PC-9 (cell line): ENCODE measurements around the gene CDH16. TPM values are rescaled to one million over a fixed set of nuclear protein-coding genes. Genes with fewer than 3 reads are reported as not detected.

Experiments used
- BruUV-seq: library from RNA; stranded (reverse); fragments of 400-500 nt; replicated peaks from 2 replicates; lab custom pipeline; 2021; lab: Mats Ljungman, UMichigan
- CTCF ChIA-PET: fragments of 300-600 bp; sonication (Branson Sonifier 250); formaldehyde crosslinking; loops from one replicate; lab custom pipeline; 2022; ENCODE audit warnings: antibody characterized with exemption; lab: Charles Lee
- POLR2A ChIA-PET: fragments of 300-600 bp; sonication (Branson Sonifier 250); formaldehyde crosslinking; loops from one replicate; lab custom pipeline; 2022; ENCODE audit warnings: antibody characterized with exemption; ENCODE audit not compliant: unreplicated experiment; lab: Charles Lee
- DNase-seq, 2 experiments: peaks; one replicate each; pipeline versions ENCODE4 v3.0.0 to v3.0.0-alpha.2; 2015 to 2022; ENCODE audit warnings: mixed read lengths in 1 of 2
- H2AFZ ChIP-seq: fragments of 200-600 bp; sonication (generic); 2 replicates; pipeline ENCODE4 v1.8.1; 2017; ENCODE audit warnings: antibody characterized with exemption
- H3F3A ChIP-seq: fragments of 200-600 bp; sonication (generic); 2 replicates; pipeline ENCODE4 v1.8.1; 2017; ENCODE audit warnings: antibody characterized with exemption, mild to moderate bottlenecking, low read depth; ENCODE audit not compliant: insufficient read depth
- H3K27ac ChIP-seq: fragments of 200-600 bp; sonication (generic); 2 replicates; pipeline ENCODE4 v1.6.1; 2016; ENCODE audit warnings: mixed run types
- H3K27me3 ChIP-seq: fragments of 200-600 bp; sonication (generic); 2 replicates; pipeline ENCODE4 v1.6.1; 2016; ENCODE audit warnings: low read depth, mixed run types; ENCODE audit not compliant: insufficient read depth
- H3K36me3 ChIP-seq: fragments of 200-600 bp; sonication (generic); 2 replicates; pipeline ENCODE4 v1.6.1; 2016; ENCODE audit warnings: low read depth, mixed run types
- H3K4me1 ChIP-seq: fragments of 200-600 bp; sonication (generic); replicated peaks from 2 replicates; pipeline ENCODE4 v1.6.1; 2016; ENCODE audit warnings: mixed run types; ENCODE audit not compliant: insufficient read depth
- H3K4me2 ChIP-seq: fragments of 200-600 bp; sonication (generic); 2 replicates; pipeline ENCODE4 v1.6.1; 2017; ENCODE audit warnings: mixed run types
- H3K4me3 ChIP-seq: fragments of 200-600 bp; sonication (generic); 2 replicates; pipeline ENCODE4 v1.6.1; 2016; ENCODE audit warnings: mixed run types
- H3K79me2 ChIP-seq: fragments of 200-600 bp; sonication (generic); 2 replicates; pipeline ENCODE4 v1.6.1; 2017; ENCODE audit warnings: low read depth, mixed run types
- H3K9me2 ChIP-seq: fragments of 200-600 bp; sonication (generic); 2 replicates; pipeline ENCODE4 v1.8.1; 2017; ENCODE audit warnings: mild to moderate bottlenecking; ENCODE audit not compliant: insufficient read depth
- H3K9me3 ChIP-seq: fragments of 200-600 bp; sonication (generic); 2 replicates; pipeline ENCODE4 v1.8.1; 2016; ENCODE audit warnings: low read depth; ENCODE audit not compliant: insufficient read depth
- H4K20me1 ChIP-seq: fragments of 200-600 bp; sonication (generic); 2 replicates; pipeline ENCODE4 v1.8.1; 2017; ENCODE audit not compliant: insufficient read depth
- EZH2 ChIP-seq: fragments of 200-600 bp; sonication (generic); IDR thresholded peaks from 2 replicates; pipeline ENCODE4 v1.8.0; 2017; ENCODE audit warnings: antibody characterized with exemption, low read depth
- intact Hi-C: fragments of 100-400 bp; cut with micrococcal nuclease; formaldehyde crosslinking; loops from one replicate; pipeline ENCODE4 v1.10.0; 2022; ENCODE audit not compliant: unreplicated experiment
- total RNA-seq: library from RNA; stranded (reverse); gene quantifications from 2 replicates; pipeline ENCODE4 v1.2.3, GENCODE V29; 2021
- TF ChIP-seq, protein P1 (sequence below): fragments of 200-600 bp; sonication (generic); conservative IDR thresholded peaks from 2 replicates; pipeline ENCODE4 v1.6.1; 2017; ENCODE audit warnings: mixed run types, antibody characterized with exemption, mild to moderate bottlenecking, moderate library complexity

CDH16 gene
- total RNA-seq, 1 experiment from 2014 or later = not detected

GRCh38 chr16:66948134-66948836, 29.6 kb upstream of the CDH16 start:
- no peak for DNase-seq
- Histone ChIP-seq H3F3A (peaks cover 18% of the 10 kb centered on the region; the same call in 1 of the 2 replicates), H3K4me2 (peak overlapping the region; percentile 97), H3K4me3 (peak overlapping the region; percentile 66), H3K36me3 (no peaks in the 10 kb centered on the region), H3K27me3 (no peaks in the 10 kb centered on the region), H3K27ac (no peak overlapping the region), H3K9me3 (no peaks in the 10 kb centered on the region), H3K79me2 (no peaks in the 10 kb centered on the region), H3K4me1 (no peaks in the 10 kb centered on the region), H2AFZ (peak overlapping the region; percentile 60; the same call in 1 of the 2 replicates), H4K20me1 (no peaks in the 10 kb centered on the region), H3K9me2 (no peaks in the 10 kb centered on the region)
- CTCF ChIA-PET = no interaction called here
- BruUV-seq = no TSS peak
- POLR2A ChIA-PET = no interaction called here
- no peak for TF ChIP-seq EZH2
- TF ChIP-seq, protein P1, sequence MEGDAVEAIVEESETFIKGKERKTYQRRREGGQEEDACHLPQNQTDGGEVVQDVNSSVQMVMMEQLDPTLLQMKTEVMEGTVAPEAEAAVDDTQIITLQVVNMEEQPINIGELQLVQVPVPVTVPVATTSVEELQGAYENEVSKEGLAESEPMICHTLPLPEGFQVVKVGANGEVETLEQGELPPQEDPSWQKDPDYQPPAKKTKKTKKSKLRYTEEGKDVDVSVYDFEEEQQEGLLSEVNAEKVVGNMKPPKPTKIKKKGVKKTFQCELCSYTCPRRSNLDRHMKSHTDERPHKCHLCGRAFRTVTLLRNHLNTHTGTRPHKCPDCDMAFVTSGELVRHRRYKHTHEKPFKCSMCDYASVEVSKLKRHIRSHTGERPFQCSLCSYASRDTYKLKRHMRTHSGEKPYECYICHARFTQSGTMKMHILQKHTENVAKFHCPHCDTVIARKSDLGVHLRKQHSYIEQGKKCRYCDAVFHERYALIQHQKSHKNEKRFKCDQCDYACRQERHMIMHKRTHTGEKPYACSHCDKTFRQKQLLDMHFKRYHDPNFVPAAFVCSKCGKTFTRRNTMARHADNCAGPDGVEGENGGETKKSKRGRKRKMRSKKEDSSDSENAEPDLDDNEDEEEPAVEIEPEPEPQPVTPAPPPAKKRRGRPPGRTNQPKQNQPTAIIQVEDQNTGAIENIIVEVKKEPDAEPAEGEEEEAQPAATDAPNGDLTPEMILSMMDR = no peak
- intact Hi-C loops = loop anchor here (5.0 kb wide), 1 partner anchor 541 kb away; no protein-coding TSS in a partner anchor

DNA sequence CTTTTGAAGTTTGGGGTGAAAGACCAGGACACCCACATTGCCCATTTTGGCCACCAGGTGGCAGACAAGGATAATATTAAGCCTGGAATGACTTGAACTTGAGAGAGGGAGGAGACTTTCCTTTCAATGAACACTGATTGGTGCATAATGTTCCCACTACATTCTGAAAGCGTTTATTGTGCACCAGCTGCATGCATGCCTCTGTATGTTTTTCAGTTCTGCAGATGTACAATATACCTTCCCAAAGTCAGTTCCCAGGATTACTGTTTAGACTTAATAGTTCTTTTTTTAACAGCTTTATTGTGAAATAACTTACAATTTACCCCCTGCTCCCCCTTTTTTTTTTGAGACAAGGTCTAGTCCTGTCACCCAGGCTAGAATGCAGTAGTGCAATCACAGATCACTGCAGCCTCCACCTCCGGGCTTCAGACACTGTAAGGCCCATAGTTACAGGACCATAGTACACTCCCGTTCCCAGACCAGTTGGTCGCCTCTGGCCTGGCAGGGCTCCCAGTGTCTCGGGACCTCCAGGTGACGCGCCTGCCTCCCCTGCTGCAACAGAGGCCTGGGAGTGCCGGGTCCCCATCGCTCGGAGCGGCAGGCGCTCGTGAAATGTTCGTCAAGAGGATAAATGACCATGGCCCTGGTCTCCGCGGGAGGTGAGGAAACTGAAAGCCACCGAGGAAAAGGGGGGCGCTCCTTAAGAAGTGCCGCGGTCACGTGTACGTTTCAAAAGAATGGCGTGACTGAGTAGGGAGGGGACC, 28.8 kb upstream of the CDH16 start:
- TF ChIP-seq, protein P1 = peak; percentile 94
- no peak for TF ChIP-seq EZH2
- intact Hi-C loops = loop anchor here (1.0 to 5.0 kb wide), 3 partner anchors 52 to 567 kb away; no protein-coding TSS in a partner anchor
- H3K79me2 ChIP-seq = no peaks in the 10 kb centered on the region
- H3K9me2 ChIP-seq = no peaks in the 10 kb centered on the region
- no peaks in the 10 kb centered on the region for H3K9me3 ChIP-seq
- H3K4me1 ChIP-seq = no peaks in the 10 kb centered on the region
- no TSS peak for BruUV-seq
- H3K4me2 ChIP-seq = peak overlapping the region; percentile 97
- ChIA-PET POLR2A (interaction anchor here (0.6 to 0.7 kb wide), 2 partner anchors 90 to 285 kb away, joined by 4 read pairs; no protein-coding TSS in a partner anchor), CTCF (no interaction called here)
- no peaks in the 10 kb centered on the region for H3K27me3 ChIP-seq
- H4K20me1 ChIP-seq = no peaks in the 10 kb centered on the region
- peak overlapping the region; percentile 66 for H3K4me3 ChIP-seq
- H3K36me3 ChIP-seq = no peaks in the 10 kb centered on the region
- no peak overlapping the region for H3K27ac ChIP-seq
- peaks cover 18% of the 10 kb centered on the region; the same call in 1 of the 2 replicates for H3F3A ChIP-seq
- H2AFZ ChIP-seq = peak overlapping the region; percentile 60; the same call in 1 of the 2 replicates
- peak; percentile 72 to 80 for DNase-seq

DNA sequence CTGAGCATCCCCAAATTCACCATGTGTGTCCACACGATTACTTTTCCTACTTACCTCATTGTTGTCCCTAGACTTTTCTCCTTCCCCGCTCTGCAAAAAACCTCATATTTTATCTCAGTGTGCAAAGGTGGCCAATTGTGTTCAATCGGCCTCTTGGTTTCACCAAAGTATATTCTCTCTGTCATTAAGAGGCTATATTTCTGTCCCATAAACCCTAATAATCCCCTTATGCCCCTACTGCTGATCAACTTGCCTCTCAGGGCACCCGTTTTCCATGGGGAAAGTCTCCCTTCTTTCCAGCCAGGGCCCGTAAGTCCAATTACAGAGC, 28.3 kb upstream of the CDH16 start:
- Histone ChIP-seq H3K4me3 (no peak overlapping the region), H3K27me3 (no peaks in the 10 kb centered on the region), H2AFZ (no peak overlapping the region), H3F3A (peaks cover 18% of the 10 kb centered on the region; the same call in 1 of the 2 replicates), H3K79me2 (no peaks in the 10 kb centered on the region), H3K4me1 (no peaks in the 10 kb centered on the region), H3K36me3 (no peaks in the 10 kb centered on the region), H3K9me2 (no peaks in the 10 kb centered on the region), H3K9me3 (no peaks in the 10 kb centered on the region), H3K27ac (no peak overlapping the region), H3K4me2 (peak overlapping the region; percentile 97; the same call in 1 of the 2 replicates), H4K20me1 (no peaks in the 10 kb centered on the region)
- DNase-seq = no peak
- TF ChIP-seq EZH2 = no peak
- TF ChIP-seq, protein P1 = no peak
- ChIA-PET POLR2A (interaction anchor here (0.6 to 0.9 kb wide), 3 partner anchors 90 to 330 kb away, joined by 4 read pairs; no protein-coding TSS in a partner anchor), CTCF (no interaction called here)
- intact Hi-C loops = loop anchor here (1.0 to 5.0 kb wide), 3 partner anchors 52 to 568 kb away; no protein-coding TSS in a partner anchor
- BruUV-seq = no TSS peak
